ENCODE data around the gene TTC28.

Gene TTC28

DNA sequence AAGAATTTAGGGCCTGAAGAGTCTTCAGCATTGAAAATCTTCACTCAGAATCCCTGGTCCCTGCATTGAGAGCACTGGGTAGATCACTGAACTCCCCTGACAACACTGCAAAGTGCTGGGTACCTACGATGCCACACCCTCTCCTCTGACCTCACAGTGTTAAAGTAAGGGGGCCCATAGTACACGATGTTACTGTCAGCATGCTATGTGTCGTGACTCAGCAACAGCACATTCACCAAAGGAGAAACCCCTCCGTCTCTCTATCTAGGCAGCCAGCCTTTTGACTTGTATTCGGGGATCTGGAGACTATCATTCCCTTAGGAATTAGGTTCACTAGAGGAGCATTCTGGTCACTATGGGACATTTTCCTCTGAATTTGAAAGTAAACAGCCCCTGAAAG is 693.2 kb downstream of the TTC28 start:
- no peak for DNase-seq (ENCODE audit: low read depth)

DNA sequence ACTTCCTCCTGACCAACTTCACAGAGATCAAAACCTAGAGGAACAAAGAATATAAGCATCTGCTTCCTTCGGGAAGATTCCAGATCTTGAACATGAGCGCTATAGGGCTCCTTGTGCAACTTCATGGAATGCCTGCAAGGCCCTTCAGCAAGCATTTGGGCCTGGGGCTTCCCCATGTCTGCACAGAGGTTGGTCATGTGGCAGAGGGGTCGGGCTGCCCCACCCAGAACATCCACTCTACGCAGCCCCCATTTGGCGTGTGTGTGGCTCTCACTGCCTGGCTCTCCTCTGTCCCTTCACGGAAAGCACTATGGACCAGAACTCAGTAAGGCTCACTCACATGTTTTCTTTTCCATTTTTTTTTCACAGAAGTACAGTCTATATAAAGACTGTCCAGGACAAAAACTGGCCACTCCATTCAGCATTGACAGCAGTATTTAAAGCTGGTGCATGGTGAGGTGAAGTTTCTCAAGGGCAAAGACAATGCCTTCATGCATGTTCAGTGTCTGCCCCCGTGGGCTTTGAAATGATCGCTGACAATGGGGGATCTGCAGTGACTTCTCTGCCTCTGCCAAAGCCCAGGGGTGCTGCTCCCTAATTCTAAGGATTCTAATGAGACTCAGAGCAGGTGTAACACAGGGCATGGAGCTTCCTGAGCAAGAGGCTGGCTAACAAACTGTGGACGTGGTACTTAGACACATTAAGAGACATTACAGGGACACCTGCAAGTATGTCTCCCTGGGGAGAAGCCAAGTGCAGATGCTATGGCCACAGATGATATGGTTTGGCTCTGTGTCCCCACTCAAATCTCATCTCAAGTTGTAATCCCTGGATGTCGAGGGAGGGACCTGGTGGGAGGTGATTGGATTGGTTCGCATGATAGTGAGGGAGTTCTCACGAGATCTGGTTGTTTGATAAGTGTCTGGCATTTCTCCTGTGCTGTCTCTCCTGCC is 694.0 kb downstream of the TTC28 start:
- DNase-seq (ENCODE audit: low read depth), result no peak

DNA sequence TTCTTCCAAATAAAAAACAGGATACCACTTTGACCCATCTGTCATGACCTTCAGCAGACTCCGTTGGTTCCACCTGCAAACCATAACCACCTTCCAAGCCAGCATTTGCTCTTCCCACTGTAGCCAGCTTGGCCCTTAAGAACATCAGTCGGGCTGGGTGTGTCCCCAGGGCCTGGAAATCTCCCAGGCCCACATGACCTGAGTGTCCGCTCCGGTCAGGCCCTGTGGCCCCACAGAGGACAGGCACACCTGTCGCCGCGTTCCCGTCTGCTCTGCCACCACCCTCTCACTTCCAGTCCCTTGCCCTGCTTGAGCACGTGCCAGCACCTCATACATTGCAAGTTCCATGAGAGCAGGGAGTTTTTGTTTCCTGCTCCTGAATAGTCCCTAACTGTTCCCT is 694.9 kb downstream of the TTC28 start:
- no peak for DNase-seq (ENCODE audit: low read depth)

DNA sequence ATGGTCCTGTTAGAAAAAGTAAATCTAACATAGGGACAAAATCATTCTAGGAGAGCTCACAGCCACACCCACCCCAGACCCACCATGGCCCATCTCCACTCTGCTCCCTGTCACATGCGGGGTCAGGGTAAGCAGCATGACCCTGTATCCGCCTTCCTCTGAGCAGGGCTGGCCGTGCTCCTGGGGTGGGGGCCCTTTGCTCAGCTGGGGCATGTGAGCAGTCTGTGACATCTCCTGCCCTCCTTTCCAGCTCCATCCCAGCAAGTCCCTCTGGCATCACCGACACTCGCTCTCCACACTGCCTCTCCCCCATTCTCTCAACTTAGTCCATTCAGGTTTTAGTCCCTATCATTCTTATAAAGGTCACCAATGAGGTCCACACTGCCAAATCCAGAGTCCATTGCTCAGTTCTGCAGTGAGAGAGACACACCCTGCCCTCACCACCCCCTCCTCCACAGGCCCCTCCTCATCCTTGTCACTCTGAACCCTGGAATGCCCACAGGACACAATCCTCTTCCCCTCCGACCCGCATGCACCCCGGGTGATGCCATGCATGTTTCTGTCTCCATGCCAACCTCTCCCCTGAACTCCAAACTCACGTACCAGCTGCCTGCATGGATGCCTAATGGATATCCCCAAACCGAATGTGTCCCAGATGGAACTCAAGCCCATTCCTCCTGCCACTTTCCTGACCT is 695.5 kb downstream of the TTC28 start:
- no peak for DNase-seq (ENCODE audit: low read depth)

- DNase-seq (ENCODE audit: low read depth), result no peak
Measured at GRCh38 chr22:27983361-27983791, 696.3 kb downstream of the TTC28 start.

- DNase-seq (ENCODE audit: low read depth), result no peak
Measured at GRCh38 chr22:27982630-27983180, 696.9 kb downstream of the TTC28 start.

GRCh38 chr22:27982106-27982505 is 697.5 kb downstream of the TTC28 start:
- DNase-seq (ENCODE audit: low read depth), result no peak

GRCh38 chr22:27980424-27981148 is 699.1 kb downstream of the TTC28 start:
- no peak for DNase-seq (ENCODE audit: low read depth)

GRCh38 chr22:27978802-27979201 is 700.8 kb downstream of the TTC28 start:
- DNase-seq (ENCODE audit: low read depth), result no peak

DNA sequence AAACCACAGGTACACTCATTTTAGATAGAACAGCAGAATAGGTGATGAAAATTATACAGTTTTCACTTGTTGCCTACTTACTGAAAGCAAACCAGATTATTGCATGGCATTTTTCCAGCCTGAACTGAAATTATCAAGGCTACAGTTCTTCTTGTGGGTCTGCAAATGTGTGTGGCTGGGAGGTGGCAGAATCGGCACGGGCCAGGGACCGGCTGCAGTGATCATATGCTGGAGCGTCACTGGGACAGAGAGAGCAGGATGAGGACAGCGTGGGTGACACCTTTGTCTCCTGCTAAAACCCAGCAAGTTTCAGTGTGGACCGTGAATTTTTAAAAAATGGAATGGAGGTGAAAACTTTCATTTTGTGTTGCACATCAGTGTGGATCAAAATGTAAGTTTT is 701.3 kb downstream of the TTC28 start:
- no peak for DNase-seq (ENCODE audit: low read depth)

- DNase-seq (ENCODE audit: low read depth), result no peak
Measured at GRCh38 chr22:27976586-27976985, 703.1 kb downstream of the TTC28 start.

DNA sequence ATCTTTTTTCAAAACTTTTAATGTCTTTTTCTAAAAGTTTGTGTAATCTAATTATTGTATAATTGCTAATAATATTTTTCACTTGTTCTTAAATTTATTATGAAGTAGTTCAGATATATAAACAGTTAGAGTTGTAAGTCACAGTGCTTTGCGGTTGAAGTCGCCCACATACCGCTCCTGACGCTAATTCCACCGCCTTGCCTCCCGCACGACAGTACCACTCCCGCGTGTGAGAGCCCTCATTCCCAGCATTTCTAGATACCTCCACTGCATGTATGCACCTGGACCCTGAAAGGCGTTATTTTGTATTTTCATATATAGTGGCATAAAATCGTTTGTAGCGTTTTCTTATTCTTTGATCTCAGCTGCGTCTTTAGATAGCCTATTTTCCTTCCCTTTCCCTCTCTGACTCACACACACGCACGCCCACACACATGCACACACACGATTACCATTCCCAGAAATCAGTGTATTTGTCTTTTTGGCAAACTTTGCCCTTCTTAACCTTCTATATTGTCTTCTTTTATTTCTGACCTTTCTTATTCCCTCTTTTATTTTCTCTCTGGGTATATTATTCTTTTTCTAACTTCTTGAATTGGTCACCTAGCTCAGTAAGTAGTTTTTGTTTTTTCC is 704.1 kb downstream of the TTC28 start:
- DNase-seq (ENCODE audit: low read depth), result no peak

GRCh38 chr22:27973846-27974245 is 705.8 kb downstream of the TTC28 start:
- DNase-seq (ENCODE audit: low read depth), result no peak

DNA sequence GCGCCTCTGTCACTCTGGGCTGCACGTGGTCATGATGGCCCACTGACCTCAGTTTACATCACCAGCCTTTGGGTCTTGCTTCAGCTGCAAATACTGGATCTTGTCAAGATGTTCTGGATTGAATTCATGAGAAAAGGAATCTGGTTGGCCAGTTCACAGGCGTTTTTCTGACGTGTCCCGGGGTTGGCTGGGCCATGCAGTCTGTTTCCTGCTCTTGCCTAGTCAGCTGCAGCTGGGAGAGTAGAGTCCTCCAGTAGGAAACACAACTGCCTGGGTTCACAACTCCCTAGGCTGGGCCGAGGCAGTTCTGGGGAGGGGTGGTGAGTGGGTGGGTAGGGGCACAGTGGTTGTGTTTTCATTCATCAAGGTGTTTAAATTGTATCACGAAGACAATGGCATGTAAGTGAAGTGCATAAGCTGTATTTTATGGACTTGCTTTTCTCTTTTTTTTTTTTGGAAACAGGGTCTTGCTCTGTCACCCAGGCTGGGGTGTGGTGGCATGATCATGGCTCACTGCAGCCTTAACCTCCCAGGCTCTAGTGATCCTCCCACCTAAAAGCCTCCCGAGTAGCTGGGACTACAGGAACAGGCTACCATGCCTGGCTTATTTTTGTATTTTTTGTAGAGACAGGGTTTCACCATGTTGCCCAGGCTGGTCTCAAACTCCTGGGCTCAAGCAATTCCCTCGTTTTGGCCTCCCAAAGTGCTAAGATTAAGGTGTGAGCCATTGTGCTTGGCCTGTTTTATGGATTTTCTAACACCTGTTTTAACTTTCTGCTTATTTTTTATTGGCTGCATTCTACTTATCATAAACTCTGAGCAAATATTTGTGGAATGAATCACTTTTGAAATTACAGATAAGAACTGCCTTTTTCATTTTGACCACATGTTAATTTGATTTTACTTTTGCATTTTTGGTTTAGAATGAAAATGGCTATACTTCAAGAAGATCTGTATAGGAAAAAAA is 706.6 kb downstream of the TTC28 start:
- DNase-seq (ENCODE audit: low read depth), result no peak

- DNase-seq (ENCODE audit: low read depth), result no peak
Measured at GRCh38 chr22:27971926-27972325, 707.7 kb downstream of the TTC28 start.

DNA sequence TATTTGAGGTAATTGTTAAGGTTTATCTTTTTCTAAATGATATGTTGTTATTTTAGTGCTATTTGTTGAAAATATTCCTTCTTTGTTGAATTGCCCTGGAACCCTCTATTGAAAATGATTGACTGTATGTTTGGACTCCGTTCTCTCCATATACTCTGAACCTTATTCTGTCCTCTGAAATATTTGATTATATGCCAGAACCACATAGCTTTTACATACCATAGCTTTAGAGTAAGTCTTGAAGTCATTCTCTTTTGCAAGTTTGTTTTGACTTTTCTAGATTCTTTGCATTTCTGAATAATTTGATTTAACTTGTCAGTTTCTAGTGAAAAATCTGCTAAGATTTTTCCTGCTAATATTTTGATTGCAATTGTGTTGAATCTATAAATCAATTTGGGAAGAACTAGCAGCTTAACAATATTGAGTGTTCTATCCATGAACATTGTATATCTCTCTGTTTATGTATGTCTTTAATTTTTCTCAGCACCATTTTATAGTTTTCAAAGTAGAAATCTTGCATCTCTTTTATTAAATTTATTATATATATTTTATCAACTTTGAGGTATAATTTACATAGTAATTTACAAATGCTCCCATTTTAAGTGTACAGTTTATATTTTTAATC is 708.9 kb downstream of the TTC28 start:
- DNase-seq (ENCODE audit: low read depth), result no peak

- DNase-seq (ENCODE audit: low read depth), result no peak
Measured at GRCh38 chr22:27966168-27967064, 713.2 kb downstream of the TTC28 start.

DNA sequence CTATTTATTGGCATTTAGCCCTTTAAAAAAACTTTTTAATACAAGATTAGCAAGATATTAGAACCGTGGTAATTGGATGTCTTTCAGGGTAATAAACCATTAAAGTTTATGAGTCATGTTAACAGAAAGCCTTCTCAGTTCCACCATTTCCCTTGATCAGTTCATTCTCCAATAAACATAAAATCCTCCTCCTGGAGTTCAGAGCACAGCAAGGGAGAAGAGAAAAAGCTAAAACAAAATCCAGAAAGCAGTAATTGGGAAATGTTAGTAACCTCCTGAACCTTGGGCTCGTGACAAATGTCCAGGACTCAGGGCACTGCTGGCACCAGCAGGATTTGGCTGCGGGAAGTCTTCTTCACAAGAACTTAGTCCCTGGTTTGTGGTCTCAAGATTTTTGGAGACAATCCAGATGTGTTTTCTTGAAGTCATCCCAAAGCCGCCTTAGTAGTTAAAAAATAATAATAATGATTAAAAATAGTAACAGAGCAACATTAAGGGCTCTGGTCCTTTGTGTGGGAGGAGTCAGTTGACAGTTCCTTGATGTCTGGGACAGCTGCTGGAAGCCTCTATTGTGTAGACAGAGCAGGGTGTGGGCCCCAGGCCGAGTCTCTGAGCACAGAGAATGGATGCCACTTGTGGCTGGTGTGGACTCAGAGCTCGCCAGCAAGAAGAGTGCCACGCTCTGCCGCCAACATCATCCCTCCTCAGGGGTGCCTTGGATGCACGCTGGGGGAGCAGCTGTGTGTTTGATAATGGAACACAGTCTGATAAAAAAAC is 717.2 kb downstream of the TTC28 start:
- DNase-seq (ENCODE audit: low read depth), result no peak
